ENCODE measurements around the gene BORCS6.

BORCS6 gene

DNA sequence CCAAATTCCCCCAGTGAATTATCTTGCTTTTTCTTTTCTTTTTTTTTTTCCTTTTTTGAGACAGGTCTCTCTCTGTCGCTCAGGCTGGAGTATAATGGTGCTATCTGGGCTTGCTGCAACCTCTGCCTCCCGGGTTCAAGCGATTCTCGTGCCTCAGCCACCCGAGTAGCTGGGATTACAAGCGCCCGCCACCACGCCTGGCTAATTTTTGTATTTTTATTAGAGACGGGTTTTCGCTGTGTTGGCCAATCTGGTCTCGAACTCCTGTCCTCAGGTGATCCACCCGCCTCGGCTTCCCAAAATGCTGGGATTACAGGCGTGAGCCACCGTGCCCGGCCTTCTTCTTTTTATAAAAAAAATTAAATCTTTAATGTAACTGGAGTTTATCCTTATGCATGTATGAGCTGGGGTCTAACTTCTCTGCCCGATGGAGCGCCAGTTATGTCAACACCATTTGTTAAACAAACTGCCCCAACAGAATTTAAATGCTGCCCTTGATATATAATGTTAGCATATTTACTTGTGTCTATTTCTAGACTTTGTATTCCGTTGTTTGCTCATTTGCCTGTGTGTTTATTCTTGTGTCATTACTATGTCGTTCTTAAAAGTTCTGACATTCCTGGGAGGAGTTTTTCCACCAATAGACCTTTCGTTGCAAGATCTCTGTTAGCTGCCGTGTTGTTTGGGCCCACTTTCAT, 20.9 kb upstream of the BORCS6 start:
- DNase-seq = no peak

DNA sequence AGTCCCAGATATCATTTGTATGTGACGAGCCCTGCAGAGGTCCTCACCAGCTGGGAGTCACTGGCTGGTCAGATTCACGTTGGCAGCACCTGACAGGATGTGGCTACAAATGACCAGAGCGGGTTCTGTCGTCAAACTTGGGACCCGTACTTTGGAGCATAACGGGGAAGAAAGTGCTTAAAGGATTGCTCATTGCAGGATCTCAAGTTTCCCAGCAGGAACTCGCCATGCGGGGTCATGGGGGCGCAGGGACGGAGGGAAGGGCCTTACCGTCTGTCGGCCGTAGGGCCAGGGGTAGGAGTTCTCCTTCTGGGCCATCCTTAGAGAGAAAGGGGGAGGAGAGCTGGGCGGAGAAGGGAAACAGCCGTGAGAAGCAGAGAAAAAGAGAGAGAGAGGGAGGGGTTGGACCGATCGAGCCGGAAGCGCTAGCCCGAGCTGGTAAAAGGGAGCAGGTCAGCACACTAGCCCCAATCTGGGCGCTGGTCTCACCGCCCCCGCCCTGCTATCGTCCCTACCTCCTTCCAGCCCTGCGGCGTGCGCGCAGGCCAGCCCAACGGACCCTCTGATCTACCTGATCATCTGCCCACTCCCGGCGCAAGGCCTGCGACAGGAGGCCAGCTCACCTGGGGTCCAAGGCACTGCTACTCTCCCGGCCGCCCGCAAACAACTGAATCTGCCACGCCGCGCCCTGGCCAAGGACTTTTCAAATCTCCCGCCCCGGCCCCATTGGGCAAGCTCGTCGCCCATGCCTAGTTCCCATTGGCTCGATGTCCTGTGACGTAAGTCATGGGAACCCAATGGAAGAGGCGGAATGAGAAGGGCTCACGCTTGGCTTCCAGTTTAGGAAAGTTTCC, 20.2 kb upstream of the BORCS6 start, which contains the start of gene AURKB:
Gene AURKB, minus strand, starts transcription at position 669 of the 854 bp plus-strand sequence. Its CDS starts 351 bp downstream, at position 318.
- peak; percentile 94 for DNase-seq

DNA sequence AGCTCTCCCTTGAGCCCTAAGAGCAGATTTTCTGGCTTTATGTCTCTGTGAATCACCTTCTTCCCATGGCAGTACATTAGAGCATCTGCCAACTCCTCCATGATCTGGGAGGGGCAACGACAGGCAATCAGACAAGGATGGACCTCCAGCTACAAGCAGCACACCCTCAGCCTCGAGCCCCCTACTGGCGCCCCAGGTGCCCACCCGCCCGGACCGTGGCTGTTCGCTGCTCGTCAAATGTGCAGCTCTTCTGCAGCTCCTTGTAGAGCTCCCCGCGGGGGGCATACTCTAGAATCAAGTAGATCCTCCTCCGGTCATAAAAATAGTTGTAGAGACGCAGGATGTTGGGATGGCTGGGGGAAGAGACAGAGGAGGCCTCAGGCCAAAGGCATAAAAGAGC, 16.6 kb upstream of the BORCS6 start:
- DNase-seq = no peak

DNA sequence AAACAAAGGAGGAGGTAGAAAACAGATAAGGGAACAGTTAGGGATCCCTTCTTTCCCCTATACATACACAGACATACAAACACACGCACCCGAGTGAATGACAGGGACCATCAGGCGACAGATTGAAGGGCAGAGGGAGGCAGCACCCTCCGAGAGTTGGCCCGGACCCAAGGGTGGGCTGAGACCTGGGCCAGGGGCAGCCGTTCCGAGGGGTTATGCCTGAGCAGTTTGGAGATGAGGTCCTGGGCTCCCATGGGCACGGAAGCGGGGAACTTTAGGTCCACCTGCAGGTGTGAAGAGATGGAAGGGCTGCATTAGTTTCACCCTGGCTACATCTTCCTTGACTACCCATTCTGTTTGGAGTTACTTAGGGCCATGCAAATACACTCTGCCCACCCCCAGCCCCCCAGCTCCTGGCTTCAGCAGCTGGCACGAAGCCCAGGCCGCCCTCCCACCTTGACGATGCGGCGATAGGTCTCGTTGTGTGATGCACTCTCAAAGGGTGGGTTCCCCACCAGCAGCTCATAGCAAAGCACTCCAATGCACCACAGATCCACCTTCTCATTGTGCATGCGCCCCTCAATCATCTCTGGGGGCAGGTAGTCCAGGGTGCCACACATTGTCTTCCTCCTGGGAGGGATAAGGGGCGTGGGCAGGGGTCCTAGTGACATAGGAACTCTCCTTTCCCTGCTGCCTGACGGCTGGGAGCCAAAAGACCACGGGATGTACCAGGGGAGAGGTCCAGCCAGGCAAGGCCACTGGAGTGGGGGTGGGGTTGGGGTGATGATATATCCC, 15.0 kb upstream of the BORCS6 start:
- DNase-seq = no peak

DNA sequence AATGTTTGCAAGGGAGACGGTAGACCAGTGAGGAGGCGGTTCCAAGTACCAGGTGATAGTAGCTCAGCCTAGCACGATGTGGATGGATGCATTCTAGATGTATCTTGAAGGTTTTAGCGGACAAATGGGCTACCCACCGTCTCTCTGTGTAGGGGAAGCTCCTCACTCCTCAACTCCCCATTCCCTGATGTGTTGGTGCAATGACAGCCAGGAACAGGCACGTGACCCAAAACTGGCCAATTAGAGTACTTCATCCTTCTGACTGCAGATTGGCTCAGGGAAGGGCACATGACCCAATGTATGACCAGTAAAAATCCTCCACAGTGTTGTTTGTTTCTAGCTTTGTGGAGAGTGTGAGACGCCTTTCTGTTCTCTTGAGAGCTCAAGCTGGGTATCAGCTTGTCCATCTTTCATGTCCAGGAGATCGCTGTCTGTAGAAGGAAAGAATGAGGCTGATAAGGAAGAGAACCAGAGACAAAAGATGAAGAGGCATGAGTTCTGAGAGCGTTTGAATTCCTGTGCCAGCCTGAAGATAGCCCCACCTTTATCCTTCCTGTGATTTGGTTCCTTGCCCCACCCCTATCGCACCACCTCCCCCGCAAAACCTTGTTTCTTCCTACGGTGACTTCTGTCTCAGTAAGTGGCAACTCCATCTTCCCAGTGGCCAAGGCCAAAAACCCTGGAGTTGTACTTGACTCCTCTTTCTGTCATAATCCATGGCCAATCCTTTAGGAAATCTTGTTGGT, 2.3 kb upstream of the BORCS6 start:
- DNase-seq = peak; percentile 89

DNA sequence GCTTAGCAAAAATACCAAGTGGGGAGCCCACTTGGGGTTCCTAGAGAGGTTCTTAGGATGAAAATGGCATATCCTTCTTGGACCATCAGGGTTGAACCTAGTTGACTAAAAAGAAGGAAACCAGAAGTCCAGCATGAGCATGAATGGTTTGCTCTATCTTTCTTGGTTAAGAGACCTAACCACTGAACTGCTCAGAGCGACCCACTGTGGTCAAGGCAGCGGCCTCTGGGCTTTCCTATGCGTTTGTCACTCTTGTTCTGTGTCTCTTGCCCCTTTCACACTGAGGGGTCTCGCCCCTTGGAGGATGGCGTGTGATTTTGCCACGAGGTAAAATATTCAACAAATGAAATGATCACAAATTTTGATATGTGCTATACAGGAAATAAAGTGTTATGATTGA, 526 bp upstream of the BORCS6 start:
- no peak for DNase-seq

DNA sequence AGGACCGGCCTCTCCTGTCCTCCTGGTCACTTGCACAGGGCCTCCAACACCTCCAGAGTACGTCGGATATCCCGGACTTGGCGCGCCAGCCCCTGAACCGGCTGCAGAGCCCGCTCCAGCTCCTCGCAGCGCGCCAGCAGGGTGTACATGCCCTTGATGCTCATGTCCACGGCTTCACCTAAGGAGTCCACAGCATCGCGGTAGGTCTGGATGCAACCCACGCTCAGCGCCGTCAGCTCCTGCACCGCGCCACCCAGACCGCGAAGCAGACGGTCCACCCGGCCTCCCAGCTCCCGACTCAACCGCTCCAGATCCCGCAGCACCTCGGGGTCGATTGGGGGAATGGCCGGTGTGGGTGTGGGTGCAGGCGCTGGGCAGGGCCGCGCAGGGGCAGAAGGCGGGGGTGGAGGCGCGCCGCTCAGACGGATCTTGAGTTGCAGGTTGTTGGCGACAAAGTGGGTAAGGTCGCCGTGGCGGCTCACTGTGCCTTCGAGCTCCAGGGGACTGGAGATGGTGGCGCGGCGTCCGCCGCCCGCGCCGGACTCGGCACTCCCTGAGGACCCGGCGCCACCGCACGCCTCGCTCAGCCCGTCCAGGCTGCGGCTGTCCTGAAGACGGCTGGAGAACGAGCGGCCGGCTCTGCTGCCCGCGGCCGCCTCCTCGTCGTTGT, 804 bp downstream of the BORCS6 start:
- DNase-seq = no peak

DNA sequence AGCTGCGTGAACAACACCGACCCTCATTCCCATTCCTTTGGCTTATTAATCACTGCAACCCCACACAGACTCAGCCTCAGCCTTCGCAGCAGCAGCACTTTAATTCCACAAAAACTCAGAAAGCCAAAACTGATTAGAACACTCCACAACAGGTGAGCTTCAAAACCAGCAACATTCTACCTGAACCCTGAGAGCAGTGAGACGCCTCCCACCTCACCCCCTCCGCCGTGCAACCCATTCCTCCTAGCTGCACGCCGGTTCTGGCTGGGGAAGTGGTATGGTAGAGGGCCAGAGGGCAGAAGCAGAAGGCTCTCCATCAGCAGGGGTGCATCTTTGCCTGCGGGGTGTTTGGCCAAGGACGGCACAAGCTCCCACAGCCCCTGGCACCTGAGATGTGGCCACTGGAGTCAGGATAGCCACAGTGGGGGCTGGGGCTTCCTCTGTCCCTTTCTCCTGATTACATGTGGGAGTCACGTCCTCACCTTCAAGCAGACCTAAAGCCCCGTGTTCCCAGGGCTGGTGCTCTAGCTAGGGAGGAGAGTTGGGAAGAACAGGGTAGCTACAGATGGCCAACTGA, 1.6 kb downstream of the BORCS6 start:
- no peak for DNase-seq

DNA sequence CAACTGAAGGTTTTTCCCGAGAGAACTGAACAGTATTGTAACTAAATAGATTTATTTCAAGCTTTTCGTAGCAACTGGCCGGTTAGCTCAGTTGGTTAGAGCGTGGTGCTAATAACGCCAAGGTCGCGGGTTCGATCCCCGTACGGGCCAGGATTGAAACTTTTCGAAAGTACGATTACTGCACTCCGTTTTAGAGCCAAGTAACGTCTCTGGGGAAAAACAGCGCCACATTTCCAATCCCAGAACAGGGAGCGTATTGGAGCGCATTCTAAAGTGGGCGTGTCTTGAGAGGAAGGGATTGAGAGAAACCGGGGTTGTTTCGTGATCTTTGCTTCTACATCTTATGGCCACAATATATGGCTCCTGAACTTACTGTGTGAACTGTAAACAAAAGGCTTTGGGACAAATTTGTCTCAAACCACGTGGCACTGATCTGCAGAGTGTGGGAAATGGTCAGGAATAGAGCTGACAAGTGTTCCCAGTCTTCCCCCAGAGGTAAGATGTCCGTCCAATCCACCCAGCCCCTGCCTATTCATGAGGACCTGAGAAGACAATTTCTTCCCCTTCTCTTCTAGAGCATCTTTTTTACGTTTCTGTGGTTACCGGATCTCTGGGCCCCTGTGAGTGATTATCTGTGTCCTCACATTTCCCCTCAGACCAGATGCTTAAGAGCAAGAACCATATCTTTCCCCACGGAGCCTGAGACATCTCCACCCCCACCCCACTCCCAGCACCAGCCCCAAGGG, 2.3 kb downstream of the BORCS6 start:
- DNase-seq = peak; percentile 95

DNA sequence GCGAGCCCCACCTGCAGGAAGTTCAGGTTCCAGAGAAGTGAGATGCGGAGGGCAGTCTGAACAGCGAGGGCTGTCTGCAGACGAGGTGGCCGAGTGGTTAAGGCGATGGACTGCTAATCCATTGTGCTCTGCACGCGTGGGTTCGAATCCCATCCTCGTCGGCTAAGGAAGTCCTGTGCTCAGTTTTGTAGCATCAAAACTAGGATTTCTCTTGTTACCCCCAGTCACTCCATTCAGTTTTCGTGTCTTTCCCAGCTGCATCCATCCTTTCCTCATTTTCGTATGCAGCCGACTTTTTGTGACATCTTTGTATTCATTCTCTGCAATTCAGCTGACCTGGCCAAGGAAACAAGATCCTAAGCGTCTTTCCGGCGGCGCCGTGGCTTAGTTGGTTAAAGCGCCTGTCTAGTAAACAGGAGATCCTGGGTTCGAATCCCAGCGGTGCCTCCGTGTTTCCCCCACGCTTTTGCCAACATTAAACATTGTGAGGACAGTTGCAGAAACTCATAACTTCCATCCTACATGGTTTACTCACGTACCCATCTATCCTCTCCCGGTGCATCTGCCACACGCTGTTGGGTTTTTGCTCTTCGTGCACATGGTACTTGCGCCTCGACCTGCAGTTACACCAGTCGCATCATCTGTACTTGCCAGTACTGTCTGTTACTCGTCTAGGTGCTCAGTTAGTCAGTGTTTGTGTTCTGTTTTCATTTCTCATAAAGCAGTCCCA, 3.0 kb downstream of the BORCS6 start:
- DNase-seq = peak; percentile 96

DNA sequence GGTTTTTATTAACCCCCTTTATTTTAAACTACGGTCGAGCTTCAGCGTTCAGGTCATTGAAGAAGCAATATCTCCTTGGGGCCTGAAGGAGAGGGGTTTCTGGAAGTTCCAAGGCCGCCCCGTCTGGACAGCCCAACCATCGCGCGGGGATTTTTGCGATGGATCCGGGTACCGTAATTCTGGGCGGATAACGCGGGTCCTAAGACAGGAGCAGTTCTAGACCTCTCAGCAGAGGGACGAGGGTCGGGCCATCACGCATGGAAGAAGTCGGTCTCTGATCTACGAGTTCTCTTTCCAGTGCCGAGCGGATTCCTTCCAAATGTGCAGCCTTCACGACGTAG, 3.6 kb downstream of the BORCS6 start:
- peak; percentile 97 for DNase-seq

DNA sequence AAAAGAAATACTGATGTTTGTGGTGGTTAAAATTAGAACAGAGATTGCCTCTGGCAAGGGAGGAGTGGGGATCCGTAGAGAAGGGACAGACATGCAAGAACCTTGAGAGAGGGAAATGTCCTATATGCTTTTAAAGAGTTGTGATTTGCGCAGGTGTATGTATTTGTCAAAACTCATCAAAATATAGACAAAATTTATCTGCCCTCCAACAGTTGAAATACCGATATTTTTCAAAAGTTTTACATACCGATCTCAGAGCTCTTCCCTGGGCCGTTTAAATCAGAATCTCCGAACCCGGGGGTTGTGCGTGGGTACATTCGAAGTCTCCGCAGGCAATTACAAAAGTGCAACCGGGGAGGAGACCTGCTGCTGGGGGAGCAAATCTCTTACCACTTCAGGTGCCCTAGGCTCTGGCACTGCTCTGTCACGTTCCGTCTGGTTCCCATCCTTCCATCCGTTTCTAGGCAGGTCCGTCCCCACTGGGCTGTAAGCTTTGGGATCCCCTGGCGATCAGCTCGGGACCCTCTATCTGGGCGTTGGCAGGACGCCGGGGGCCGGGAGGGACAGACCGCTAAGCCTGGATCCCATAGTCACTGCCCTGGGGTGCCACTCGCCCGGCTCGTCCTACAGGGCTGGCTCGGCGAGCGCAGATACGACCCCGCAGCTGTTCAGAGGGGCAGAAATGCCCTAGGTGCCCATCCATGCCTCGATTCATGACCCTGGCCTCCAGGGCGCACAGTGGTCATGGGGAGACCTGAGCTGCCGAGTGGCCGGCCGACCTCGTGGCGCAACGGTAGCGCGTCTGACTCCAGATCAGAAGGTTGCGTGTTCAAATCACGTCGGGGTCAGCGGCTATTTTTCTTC, 4.2 kb downstream of the BORCS6 start:
- DNase-seq = peak; percentile 97

DNA sequence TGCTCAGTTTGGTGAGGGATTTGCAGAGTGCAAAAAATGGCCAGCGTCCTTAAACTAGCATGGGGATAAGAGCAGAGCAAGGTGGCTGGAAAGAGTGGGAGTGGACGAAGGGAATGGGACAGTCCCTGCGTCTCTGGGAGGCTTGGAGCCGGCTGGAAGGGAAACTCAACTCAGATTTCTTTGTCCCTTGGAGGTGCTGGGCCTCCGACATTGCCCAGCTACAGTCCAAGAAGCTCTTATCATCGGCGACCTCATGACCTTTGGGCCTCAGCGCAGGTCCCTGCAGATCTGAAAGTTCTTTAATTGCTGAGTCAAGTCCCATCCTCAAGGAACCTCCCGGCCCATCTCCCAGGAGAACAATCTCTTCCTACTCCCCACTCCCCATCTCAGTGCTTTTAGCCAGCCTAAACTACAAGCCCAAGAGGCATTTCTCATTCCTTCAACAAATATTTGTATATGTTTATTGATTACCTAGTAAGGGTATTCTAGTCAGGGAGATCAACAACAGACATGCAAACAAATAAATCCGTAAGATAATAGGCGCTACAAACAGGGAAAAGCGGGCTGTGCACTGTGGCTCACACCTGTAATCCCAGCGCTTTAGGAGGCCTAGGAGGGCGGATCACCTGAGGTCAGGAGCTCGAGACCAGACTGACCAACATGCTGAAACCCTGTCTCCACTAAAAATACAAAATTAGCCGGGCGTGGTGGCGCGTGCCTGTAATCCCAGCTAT, 12.8 kb downstream of the BORCS6 start:
- DNase-seq = no peak

DNA sequence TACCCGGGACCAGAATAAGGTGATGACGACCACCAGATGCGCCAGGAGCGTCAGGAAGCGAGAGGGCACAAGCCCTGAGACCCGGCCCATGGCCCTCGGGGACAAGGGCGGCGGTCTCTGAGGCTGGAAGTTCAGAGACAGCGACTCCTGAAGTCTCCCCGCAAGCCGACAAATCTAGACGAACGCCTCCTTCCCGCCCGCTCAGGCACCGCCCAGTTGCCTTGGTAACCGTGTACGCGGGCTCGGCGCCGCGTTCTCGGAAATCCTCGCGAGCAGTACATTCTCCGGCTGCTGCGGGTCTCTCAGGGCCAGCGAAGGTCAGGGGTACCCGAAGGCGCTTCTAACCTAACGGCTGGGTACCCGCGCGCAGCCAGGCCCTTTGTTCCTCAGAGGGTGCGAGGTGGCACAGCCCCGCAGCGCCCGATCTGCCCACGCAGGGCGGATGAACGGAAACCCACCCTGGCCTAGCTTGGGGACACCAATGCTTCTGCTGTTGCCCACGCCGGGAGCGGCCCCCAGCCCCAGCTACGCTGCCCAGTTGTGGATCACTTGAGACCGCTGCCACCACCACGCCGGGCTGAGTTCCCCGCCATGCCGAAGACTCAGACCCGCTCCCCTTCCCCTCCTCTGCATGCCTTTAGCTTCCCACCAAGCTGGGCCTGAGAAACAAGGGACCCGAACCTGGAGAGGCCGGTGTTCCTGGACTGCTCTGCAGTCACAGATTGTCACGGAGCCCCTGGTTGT, 13.6 kb downstream of the BORCS6 start, which contains the start of gene TMEM107:
Gene TMEM107, minus strand, starts transcription at position 184 of the 744 bp plus-strand sequence. Its CDS starts 94 bp downstream, at position 90.
- DNase-seq = peak; percentile 96

DNA sequence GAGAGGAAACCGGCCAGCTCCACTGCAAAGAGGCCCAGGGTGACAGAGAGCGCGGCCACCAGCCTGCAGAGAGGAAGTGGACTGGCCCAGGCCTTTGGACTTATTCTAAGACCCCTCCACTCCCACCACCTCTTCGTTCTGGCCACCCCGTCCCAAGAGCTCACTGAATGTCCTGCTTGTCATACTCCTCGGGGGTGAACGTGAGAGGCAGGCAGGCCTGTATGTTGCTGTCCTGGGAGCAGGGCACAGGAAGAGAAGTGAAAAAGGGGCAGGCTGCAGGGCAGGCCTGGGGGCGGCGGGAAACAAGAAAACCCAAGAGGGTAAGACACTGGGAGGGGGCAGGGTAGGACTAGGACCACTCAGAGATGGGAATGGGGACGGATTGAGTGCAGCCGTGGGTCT, 14.2 kb downstream of the BORCS6 start:
- no peak for DNase-seq

DNA sequence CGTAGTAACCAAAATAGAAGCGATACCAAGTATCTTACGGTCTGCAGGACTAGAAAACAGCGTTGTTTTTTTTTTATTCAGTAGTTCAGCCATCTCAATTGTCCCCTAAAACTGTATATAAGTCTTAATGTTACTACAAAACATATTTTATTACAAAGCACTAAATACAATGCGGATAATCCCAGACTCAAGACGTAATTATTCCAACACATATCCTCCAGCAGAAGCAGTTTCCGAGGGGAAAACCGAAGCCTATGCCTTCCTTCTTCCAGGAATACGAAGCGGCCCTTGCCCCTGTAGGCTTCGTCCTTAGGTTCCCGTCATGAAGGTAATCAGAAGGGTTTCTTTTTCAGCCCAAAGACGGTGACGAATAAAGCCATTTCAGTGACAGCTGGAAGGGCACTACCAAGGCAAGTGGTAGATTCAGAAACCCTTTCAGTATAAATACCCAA, 16.1 kb downstream of the BORCS6 start:
- DNase-seq = no peak

DNA sequence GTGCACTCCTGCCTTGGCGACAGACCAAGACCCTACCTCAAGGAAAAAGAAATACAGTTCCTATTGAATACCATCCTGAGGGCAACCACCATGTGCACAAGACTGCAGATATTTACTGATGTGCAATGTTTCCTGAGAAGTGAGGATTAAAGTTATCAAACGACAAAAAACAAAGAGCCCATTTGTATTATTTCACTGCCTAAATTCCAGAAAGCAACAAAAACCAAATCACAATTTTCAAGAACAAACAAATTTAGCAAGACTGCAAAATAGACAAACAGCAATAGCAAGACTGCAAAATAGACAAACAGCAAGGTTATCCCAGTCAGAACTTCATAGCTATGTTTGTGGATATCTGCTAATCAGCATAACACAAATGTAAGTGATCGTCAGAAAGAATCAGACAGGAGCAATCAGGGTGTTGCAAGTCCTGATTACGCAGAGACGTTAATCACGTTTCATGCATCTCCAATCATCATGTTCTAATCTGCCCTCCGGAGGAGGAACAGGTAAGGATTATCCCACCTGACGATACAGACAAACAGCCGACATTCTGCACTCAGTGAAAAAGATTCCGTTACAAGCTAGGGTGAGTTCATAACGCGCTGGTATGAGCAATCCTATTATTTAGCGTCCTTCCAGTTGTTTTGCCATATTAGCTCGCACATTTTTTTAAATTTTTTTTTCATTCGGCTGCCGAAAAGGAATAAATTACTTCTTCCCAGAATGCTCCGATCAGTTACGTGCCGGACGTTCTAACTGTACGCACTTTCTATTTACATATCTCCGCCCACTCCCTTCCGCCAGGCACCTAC, 16.7 kb downstream of the BORCS6 start:
- DNase-seq = peak; percentile 97
